HL-60 (cell line): ENCODE data around the gene KIF15.

Experiments
- DNase-seq, 2 experiments: peaks; one replicate each; pipeline ENCODE4 v3.0.0-alpha.2; 2010 to 2020; ENCODE audit warnings: low read depth in 1 of 2, low spot score in 1 of 2
- H3K27ac ChIP-seq: fragments of 250-450 bp; sonication (Bioruptor Pico); replicated peaks from 2 replicates; pipeline ENCODE4 v1.5.1; 2020; ENCODE audit warnings: mild to moderate bottlenecking, moderate library complexity
- H3K27me3 ChIP-seq: fragments of 250-450 bp; sonication (Bioruptor Pico); 2 replicates; pipeline ENCODE4 v1.5.1; 2021; ENCODE audit warnings: mild to moderate bottlenecking, moderate library complexity; ENCODE audit not compliant: insufficient read depth, poor library complexity, severe bottlenecking
- H3K4me3 ChIP-seq: replicated peaks from 2 replicates; pipeline ENCODE4 v1.5.1; 2011; ENCODE audit warnings: mild to moderate bottlenecking, control low read depth, low read length; ENCODE audit not compliant: insufficient read depth
- GABPA ChIP-seq: IDR thresholded peaks from 2 replicates; pipeline ENCODE4 v1.6.1; 2012; ENCODE audit warnings: low read depth
- POLR2AphosphoS5 ChIP-seq: IDR thresholded peaks from 2 replicates; pipeline ENCODE4 v1.6.1; 2012; ENCODE audit warnings: low read depth
- SPI1 ChIP-seq: IDR thresholded peaks from 2 replicates; pipeline ENCODE4 v1.6.1; 2012; ENCODE audit warnings: low read depth, mild to moderate bottlenecking, borderline replicate concordance
- TF ChIP-seq, protein P1 (sequence below): IDR thresholded peaks from 2 replicates; pipeline ENCODE4 v1.6.1; 2012; ENCODE audit warnings: low read depth; ENCODE audit not compliant: insufficient replicate concordance
- TF ChIP-seq, protein P2 (sequence below): IDR thresholded peaks from one replicate; pipeline ENCODE4 v1.5.1; 2011; ENCODE audit warnings: low read length, control low read depth, inconsistent platforms; ENCODE audit not compliant: insufficient read depth

KIF15 gene

DNA sequence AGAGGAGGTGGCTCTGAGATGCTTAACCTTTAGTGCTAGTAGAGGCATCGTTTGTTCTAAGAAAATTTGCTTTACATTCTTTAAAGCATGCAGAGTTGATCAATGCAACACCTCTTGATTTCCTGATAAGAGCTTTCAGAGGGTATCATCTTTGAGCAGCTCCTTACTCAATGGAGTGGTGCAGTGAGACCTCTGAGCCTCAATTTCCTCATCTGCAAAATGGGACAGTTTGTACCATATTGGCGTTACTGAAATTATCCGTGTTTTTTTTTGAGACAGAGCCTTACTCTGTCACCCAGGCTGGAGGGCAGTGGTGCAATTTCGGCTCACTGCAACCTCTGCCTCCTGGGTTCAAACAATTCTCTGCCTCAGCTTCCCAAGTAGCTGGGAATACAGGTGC, 98.5 kb downstream of the KIF15 start:
- no peaks in the 10 kb centered on the region for H3K27me3 ChIP-seq
- TF ChIP-seq, protein P1, sequence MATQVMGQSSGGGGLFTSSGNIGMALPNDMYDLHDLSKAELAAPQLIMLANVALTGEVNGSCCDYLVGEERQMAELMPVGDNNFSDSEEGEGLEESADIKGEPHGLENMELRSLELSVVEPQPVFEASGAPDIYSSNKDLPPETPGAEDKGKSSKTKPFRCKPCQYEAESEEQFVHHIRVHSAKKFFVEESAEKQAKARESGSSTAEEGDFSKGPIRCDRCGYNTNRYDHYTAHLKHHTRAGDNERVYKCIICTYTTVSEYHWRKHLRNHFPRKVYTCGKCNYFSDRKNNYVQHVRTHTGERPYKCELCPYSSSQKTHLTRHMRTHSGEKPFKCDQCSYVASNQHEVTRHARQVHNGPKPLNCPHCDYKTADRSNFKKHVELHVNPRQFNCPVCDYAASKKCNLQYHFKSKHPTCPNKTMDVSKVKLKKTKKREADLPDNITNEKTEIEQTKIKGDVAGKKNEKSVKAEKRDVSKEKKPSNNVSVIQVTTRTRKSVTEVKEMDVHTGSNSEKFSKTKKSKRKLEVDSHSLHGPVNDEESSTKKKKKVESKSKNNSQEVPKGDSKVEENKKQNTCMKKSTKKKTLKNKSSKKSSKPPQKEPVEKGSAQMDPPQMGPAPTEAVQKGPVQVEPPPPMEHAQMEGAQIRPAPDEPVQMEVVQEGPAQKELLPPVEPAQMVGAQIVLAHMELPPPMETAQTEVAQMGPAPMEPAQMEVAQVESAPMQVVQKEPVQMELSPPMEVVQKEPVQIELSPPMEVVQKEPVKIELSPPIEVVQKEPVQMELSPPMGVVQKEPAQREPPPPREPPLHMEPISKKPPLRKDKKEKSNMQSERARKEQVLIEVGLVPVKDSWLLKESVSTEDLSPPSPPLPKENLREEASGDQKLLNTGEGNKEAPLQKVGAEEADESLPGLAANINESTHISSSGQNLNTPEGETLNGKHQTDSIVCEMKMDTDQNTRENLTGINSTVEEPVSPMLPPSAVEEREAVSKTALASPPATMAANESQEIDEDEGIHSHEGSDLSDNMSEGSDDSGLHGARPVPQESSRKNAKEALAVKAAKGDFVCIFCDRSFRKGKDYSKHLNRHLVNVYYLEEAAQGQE, result no peak

DNA sequence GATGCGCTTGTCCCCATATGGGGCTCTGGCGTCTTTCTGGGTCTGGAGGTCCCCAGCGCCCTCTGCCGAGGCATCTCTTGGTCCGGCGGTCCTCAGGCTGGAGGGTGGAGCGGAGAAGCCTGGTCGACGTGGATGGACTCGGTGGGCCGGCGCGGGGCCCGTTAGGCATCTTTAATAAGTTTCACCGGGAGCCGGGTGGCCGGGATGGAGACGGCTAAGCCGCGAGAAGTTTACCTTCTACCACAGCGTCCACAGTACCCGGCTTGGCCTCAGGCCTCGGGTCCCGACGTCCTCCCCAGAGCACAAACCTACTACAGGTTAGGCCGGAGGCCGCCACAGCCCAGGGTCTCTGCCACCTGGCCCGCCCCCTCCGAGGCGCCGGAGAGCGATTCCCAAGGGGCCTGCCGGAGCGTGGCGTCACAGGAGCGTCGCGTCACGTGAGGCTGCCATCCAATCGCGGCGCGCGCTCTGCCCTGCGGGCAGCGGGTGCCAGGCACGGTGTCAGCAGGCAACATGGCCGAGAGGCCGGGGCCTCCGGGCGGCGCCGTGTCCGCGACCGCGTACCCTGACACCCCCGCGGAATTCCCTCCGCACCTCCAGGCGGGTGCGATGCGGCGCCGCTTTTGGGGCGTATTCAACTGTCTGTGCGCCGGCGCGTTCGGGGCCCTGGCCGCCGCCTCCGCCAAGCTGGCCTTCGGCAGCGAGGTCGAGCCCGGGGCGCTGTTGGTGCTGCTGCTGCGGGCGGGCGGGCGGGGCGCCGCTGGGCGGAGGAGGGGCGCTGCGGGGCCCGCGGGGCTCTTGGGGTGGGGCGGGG, 100.0 kb downstream of the KIF15 start, which contains the start of gene TMEM42:
TMEM42 (plus strand) TSS at position 501 of the 814 bp plus-strand sequence; CDS start at position 514, 13 bp downstream.
- peak; percentile 72; the same call in 1 of the 2 replicates for TF ChIP-seq POLR2AphosphoS5
- TF ChIP-seq, protein P2, sequence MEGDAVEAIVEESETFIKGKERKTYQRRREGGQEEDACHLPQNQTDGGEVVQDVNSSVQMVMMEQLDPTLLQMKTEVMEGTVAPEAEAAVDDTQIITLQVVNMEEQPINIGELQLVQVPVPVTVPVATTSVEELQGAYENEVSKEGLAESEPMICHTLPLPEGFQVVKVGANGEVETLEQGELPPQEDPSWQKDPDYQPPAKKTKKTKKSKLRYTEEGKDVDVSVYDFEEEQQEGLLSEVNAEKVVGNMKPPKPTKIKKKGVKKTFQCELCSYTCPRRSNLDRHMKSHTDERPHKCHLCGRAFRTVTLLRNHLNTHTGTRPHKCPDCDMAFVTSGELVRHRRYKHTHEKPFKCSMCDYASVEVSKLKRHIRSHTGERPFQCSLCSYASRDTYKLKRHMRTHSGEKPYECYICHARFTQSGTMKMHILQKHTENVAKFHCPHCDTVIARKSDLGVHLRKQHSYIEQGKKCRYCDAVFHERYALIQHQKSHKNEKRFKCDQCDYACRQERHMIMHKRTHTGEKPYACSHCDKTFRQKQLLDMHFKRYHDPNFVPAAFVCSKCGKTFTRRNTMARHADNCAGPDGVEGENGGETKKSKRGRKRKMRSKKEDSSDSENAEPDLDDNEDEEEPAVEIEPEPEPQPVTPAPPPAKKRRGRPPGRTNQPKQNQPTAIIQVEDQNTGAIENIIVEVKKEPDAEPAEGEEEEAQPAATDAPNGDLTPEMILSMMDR, result no peak
- TF ChIP-seq SPI1, result no peak
- TF ChIP-seq, protein P1, result peak; percentile 42
- TF ChIP-seq GABPA, result no peak
- Histone ChIP-seq H3K27ac (peak within 1 kb of the TSS; percentile 72), H3K27me3 (no peaks in the 10 kb centered on the region), H3K4me3 (peak within 1 kb of the TSS; percentile 66)
- DNase-seq, result peak; percentile 83 to 84

More for the DNA sequence above, 98.5 kb downstream of the KIF15 start:
- H3K27ac ChIP-seq, result no peak overlapping the region
- no peak overlapping the region for H3K4me3 ChIP-seq
- DNase-seq, result no peak

DNA sequence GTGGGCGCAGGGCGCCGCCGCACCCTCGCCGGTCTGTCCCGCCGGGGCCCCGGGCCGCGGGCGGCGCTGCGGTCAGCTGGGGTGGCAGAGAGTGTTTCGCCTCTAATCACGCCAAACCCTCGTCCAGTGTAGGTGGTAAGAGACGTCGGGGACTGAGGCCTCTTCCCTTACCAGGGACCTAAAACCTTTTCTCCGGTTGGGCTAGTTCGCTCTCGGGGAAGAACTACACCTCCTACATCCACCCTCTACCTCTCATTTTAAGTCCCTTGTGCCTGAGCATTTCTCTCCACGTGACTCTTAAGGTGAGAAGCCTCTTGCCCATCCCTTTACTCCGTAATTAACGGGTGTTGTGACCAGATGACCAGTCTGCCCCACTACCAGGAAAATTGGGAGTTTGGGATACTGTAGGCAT, 100.6 kb downstream of the KIF15 start:
- DNase-seq, result peak; percentile 6 to 10
- Histone ChIP-seq H3K4me3 (peak overlapping the region; percentile 66), H3K27me3 (no peaks in the 10 kb centered on the region), H3K27ac (no peak overlapping the region)
- no peak for TF ChIP-seq GABPA

DNA sequence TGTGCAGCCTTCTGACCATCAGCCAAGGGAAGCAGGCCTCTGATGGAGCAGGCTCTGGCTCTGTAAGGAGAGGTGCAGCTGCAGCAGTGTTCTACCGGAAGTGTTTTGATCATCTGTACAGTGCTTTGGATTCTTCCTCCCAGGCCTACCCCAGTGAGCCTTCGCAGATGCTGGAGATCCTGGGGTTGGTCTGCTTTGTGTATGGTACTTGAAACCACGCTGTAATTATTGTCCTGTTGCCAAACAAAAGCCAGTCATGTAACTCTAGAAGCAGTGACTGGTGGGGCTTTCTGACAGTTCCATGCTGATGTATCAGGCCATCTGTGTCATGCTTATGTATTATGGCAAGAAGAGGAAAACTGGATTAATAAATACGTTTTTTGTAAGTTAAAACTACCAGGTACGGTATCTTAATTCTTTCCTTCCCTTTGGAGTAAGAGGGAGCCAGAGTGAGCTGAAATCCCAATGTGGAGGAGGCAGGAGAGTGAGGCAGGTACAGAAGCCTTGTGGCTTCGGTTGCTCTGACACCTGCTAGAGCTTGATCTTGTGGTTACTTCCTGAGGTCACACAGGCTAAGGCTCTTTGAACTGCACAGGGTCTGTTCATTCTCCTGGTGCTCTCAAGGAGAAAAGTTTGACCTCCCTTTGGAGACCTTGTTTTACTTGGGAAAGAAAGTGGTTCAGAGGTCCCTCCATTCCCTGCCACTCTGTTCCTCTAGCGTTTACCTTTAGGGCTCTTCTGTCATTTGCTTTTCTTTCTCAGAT, 103.9 kb downstream of the KIF15 start:
- Histone ChIP-seq H3K4me3 (no peak overlapping the region), H3K27ac (no peak overlapping the region), H3K27me3 (no peaks in the 10 kb centered on the region)
- no peak for TF ChIP-seq GABPA
- TF ChIP-seq, protein P2, result no peak
- TF ChIP-seq, protein P1, result no peak
- no peak for TF ChIP-seq SPI1
- no peak for TF ChIP-seq POLR2AphosphoS5
- DNase-seq, result no peak
